CD4-positive, alpha-beta T cell treated with Interleukin-1 beta for 1 hour (primary cell): ENCODE measurements around the gene LYPLAL1.

Experiments used
- DNase-seq, 2 donors: peaks; one replicate each; pipeline ENCODE4 v3.0.0-alpha.2; 2020 to 2022

Gene LYPLAL1

DNA sequence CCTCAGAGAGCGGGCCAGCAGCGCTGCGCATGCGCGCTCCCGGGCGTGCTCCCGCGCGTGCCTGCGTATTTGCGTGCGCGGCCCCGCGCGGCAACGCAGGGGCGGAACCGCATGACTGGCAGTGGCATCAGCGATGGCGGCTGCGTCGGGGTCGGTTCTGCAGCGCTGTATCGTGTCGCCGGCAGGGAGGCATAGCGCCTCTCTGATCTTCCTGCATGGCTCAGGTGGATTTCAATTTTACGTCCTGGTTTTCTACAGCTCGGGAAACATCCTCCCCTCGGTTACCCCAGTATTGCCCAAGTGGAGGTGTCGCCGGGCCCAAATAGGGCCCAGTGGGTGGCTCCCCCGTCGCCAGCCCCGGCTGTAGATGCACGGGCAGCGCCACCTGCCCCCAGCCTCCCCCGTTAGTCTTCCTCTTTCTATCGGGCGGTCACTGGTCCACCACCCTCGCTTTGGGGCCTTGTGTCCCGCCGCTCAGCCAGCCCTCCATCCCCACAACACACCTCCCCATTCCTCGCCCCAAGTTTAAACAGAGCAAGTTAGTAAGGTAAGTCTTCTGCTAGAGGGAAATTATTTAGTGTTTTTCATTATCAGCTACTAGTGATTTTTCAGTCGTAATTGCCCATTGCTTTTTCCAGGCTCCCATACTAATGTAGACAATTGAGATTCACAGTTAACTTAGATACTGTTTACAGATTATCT, at the start of gene LYPLAL1:
TSS of gene LYPLAL1 (plus strand) at position 121 of the 702 bp plus-strand sequence. CDS start at position 134, 13 bp downstream.
- DNase-seq, result peak; percentile 89 to 90

- no peak for DNase-seq
These were observed 49.5 kb upstream of the LYPLAL1 start for GRCh38 chr1:219124163-219124562.

DNA sequence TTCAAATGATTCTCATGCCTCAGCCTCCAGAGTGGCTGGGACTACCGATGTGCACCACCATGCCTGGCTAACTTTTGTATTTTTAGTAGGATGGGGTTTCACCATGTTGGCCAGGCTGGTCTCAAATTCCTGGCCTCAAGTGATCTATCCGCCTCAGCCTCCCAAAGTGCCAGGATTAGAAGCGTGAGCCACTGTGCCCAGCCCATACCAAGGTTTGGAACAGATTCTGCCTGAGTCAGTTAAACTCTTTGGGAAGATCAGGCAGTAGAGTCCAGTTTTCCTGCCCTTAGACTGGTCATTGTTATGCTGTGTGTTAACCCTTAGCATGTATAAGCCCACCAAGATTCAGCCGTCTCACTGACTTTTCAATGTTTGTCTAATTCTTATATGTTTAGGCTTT, 48.3 kb upstream of the LYPLAL1 start:
- DNase-seq, result no peak

GRCh38 chr1:219126377-219126776, 47.3 kb upstream of the LYPLAL1 start:
- DNase-seq, result no peak

DNA sequence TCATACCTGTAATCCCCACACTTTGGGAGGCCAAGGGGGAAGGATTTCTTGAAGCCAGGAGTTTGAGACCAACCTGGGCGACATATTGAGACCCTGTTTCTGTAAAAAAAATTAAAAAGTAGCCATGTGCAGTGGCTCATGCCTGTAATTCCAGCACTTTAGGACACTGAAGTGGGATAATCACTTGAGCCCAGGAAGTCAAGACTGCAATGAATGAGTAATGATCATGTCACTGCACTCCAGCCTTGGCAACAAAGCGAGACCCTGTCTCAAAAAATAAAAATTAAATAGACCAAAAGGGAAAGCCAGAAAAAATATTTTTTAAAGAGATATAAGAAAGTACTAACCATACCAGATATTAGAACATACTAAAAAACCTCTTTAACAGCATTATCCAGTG, 44.7 kb upstream of the LYPLAL1 start:
- DNase-seq, result no peak

- DNase-seq, result no peak
These were observed 43.2 kb upstream of the LYPLAL1 start for GRCh38 chr1:219130366-219130935.

- DNase-seq, result no peak
These were observed 40.7 kb upstream of the LYPLAL1 start for GRCh38 chr1:219132939-219133338.

GRCh38 chr1:219138747-219139146, 34.9 kb upstream of the LYPLAL1 start:
- DNase-seq, result no peak

DNA sequence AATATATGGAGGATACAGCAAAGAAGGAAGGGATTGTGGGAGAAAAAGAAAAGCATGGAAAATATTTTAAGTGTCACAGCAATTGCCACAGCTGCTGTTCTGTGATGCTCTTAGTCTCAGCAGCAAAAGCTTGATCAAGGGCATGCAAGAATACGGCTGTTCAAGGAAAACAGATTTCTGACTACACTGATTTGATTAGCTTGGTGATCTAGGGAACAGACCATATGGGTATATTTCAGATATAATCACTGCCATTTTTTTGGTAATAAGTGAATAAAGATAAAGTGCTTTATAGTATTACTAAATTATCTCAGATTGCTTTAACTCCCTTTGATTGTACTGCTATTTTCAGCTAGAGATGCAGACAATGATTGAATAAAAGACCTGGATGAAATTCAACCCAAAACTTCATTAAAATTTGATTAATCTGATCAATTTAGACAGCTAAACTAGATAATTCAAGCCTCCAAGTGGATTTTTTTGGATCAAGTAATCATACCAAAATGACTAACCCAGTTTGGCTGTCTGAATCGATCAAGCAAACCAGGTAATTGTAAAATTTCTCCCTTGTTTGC, 33.3 kb upstream of the LYPLAL1 start:
- DNase-seq, result no peak

GRCh38 chr1:219143735-219144134, 29.9 kb upstream of the LYPLAL1 start:
- no peak for DNase-seq

DNA sequence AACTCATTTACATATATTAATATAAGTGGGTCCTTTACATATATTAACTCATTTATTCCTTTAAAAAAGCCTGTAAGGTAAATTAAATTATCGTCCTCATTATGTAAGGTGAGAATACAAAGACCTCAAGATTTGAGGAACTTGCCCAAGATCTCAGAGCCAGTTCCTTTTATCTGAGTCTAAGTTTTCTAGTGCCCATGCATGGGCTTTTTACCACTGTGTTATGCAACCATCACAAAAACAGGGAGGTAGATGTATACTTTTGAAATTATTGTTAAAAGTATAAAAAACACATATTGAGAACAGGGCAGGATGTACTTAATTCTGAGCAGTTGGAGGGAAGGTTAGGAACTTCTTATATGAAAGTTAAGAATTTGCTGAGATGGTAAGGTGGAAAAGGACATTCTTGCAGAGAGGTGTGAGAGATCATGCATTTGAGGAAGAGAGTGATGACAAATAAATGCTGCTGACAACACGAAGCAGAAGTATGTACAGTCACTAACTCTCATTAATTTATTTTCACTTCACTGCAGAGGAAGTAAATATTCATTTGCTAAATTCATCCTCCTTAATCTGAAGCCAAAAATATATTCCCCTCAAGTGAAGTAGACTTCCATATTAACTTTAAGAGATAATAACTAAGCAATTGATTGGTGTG, 28.9 kb upstream of the LYPLAL1 start:
- no peak for DNase-seq

GRCh38 chr1:219147571-219148019, 26.1 kb upstream of the LYPLAL1 start:
- no peak for DNase-seq

- no peak for DNase-seq
These were observed 24.6 kb upstream of the LYPLAL1 start for GRCh38 chr1:219149009-219149577.

GRCh38 chr1:219149953-219150352, 23.7 kb upstream of the LYPLAL1 start:
- no peak for DNase-seq

GRCh38 chr1:219150913-219151312, 22.8 kb upstream of the LYPLAL1 start:
- no peak for DNase-seq

- no peak for DNase-seq
These were observed 22.2 kb upstream of the LYPLAL1 start for GRCh38 chr1:219151467-219151866.

DNA sequence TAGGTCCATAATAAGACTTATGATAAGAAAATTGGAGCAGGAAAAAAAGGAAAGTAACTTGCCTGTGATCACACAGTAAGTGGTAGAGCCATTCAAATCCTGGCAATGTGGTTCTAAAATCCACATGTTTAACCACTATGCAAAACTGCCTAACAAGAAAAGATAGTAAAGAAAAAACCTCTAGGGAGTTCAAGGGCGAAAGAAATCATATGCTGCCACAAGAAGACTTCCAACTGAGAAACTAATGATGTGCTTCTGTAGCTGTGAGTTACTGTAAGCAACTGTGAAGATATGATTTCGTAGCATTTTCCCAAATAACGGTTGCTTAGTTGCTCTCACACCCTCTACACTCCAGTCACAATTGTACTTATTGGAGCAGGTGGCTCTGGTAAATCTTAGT, 20.9 kb upstream of the LYPLAL1 start:
- DNase-seq, result no peak

GRCh38 chr1:219153723-219154122, 20.0 kb upstream of the LYPLAL1 start:
- no peak for DNase-seq

GRCh38 chr1:219155135-219155534, 18.5 kb upstream of the LYPLAL1 start:
- no peak for DNase-seq

GRCh38 chr1:219159946-219160645, 13.6 kb upstream of the LYPLAL1 start:
- no peak for DNase-seq

DNA sequence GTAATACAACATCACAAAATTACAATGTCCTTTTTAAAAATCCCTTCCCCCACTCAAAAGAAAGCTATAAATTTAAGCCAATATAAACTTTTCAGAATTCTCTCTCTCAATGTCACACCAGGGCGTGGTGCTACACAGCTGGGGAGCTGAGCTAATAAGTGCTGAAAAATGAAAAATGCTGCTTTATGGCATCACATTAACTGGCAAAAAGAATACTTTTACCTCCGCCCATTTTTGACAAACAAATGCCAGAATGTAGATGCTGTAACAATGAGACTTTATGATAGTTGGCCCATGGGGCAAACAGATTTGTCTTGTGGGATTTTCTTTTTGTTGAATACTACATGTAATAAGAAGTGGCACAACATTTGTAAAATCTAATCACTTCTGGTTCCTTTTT, 12.7 kb upstream of the LYPLAL1 start:
- no peak for DNase-seq

GRCh38 chr1:219161371-219161770, 12.3 kb upstream of the LYPLAL1 start:
- DNase-seq, result no peak

DNA sequence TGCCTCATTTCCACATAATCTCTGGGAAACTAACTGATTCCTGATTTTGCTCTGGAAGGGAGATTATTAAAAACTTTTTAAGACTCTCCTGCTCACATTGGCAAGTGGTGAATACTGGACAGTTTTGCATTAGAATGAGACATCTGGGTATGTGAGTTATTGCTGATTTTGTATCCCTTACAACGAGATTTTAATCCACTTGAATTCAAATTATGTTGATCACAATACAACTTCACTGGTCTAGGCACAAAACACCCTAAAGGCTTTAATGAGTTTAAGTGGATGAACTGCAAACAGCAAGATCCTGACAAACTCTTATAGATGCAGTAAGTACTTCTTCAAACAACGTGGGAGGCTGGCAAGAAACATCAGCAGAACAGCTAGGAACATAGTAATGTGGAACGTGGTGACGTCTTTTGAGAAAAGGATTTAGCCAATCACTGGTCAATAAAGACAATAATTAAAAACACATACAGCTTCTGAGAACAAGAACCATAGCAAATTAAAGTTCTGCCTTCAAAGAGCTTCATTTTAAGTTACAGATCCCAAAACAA, 10.2 kb upstream of the LYPLAL1 start:
- DNase-seq, result no peak
